Tibial nerve (tissue), 4 donors: ENCODE results near the gene ST6GALNAC3.

Source experiments
- EP300 ChIP-seq, 2 donors: sonication (generic); formaldehyde crosslinking; IDR thresholded peaks; one replicate each; pipeline ENCODE4 v1.6.1; 2017; ENCODE audit warnings: antibody characterized with exemption in 2 of 2, mild to moderate bottlenecking in 1 of 2
- TF ChIP-seq, protein P1 (sequence below), 5 experiments: fragments of 200-600 bp in 3 of 5; fragments of 450-650 bp in 2 of 5; sonication (generic) in 3 of 5; IDR thresholded peaks; one replicate each; pipeline ENCODE4 v1.5.1; 2016 to 2019; ENCODE audit warnings: antibody characterized with exemption in 5 of 5, mild to moderate bottlenecking in 3 of 5, moderate library complexity in 2 of 5

DNA sequence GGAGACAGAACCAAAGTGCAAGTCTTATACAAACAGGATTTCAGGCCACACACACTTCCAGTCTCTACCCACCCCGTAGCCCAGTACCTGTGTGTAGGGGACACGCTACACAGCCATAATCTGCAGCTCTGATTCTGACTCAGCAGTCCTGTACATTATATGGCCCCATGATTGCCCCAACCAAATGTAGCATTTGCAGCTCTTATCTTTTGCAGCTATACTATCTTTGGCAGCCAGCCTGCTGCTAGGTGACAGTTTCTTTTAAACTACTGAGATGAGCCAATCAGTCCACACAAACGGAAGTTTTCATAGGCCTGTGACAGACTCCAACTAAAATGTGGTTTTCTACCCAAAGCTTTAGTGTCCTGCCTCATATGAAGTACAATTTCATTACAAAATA lies 533.2 kb downstream of the ST6GALNAC3 start:
- no peak for TF ChIP-seq EP300 (IDR thresholded peaks at IDR 0.05)
- TF ChIP-seq, protein P1, sequence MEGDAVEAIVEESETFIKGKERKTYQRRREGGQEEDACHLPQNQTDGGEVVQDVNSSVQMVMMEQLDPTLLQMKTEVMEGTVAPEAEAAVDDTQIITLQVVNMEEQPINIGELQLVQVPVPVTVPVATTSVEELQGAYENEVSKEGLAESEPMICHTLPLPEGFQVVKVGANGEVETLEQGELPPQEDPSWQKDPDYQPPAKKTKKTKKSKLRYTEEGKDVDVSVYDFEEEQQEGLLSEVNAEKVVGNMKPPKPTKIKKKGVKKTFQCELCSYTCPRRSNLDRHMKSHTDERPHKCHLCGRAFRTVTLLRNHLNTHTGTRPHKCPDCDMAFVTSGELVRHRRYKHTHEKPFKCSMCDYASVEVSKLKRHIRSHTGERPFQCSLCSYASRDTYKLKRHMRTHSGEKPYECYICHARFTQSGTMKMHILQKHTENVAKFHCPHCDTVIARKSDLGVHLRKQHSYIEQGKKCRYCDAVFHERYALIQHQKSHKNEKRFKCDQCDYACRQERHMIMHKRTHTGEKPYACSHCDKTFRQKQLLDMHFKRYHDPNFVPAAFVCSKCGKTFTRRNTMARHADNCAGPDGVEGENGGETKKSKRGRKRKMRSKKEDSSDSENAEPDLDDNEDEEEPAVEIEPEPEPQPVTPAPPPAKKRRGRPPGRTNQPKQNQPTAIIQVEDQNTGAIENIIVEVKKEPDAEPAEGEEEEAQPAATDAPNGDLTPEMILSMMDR (IDR thresholded peaks at IDR 0.05): no peak
